ENCODE data around the gene CAPN9. TPM values are rescaled to one million over a fixed set of nuclear protein-coding genes. Genes with fewer than 3 reads are reported as not detected.

The CAPN9 gene
- total RNA-seq, 2 donors from 2014 or later = 1.2 TPM; not detected in 1

DNA sequence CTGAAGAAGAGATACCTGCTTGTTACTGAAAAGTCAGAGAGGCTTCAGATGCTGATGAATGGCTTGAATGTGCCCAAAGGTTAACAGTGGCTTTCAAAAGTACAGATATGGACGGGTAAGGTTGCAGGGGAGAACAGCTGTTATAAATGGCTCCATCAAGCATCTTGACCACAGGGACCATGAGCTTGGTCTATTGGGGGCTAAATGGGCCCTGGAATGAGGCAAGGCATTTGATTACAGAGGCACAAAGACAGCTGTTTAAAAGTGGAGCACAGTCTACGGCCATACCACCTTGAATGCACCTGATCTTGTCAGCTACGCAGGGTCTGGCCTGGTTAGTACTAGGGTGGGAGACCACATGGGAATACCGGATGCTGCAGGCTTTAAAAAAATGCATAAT, 72.8 kb downstream of the CAPN9 start:
- no peaks in the 10 kb centered on the region for H3K9me3 ChIP-seq
- H3K27me3 ChIP-seq (replicated peaks; ENCODE audit: insufficient read depth) = no peaks in the 10 kb centered on the region
- H3K4me1 ChIP-seq (ENCODE audit: control insufficient read depth in 1 of 2, low read depth in 2 of 2) = peaks cover 10 to 38% of the 10 kb centered on the region in 2 donors
- DNase-seq (ENCODE audit: low spot score) (no peak), ATAC-seq (ENCODE audit: insufficient number of reproducible peaks, low FRiP score, low read depth) (no peak)
- H3K36me3 ChIP-seq = no peaks in the 10 kb centered on the region
- H3K27ac ChIP-seq = no peak overlapping the region
- TF ChIP-seq, protein P1, sequence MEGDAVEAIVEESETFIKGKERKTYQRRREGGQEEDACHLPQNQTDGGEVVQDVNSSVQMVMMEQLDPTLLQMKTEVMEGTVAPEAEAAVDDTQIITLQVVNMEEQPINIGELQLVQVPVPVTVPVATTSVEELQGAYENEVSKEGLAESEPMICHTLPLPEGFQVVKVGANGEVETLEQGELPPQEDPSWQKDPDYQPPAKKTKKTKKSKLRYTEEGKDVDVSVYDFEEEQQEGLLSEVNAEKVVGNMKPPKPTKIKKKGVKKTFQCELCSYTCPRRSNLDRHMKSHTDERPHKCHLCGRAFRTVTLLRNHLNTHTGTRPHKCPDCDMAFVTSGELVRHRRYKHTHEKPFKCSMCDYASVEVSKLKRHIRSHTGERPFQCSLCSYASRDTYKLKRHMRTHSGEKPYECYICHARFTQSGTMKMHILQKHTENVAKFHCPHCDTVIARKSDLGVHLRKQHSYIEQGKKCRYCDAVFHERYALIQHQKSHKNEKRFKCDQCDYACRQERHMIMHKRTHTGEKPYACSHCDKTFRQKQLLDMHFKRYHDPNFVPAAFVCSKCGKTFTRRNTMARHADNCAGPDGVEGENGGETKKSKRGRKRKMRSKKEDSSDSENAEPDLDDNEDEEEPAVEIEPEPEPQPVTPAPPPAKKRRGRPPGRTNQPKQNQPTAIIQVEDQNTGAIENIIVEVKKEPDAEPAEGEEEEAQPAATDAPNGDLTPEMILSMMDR (IDR thresholded peaks at IDR 0.05) = no peak
- no peak overlapping the region for H3K4me3 ChIP-seq

DNA sequence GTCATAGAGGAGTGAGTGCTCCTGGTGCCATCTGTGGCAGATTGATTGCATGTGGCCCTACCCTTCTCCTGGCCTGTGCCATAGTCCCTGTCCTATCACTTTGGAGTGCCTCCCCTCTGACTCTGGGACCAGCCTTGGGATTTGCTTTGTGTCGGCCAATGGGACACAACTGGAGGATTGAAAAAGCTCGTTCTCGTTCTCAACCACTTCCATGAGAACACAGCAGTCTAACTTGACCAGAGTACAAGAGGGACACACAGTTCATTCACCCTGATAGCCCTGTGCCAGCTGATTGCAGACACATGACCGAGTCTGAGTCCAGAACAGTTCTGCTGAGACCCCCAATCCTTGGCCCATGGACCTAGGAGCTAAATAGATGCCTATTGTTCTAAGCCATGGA, 73.4 kb downstream of the CAPN9 start:
- no peaks in the 10 kb centered on the region for H3K36me3 ChIP-seq
- H3K27me3 ChIP-seq (replicated peaks; ENCODE audit: insufficient read depth) = no peaks in the 10 kb centered on the region
- no peak overlapping the region for H3K4me3 ChIP-seq
- no peak overlapping the region for H3K27ac ChIP-seq
- no peak for ATAC-seq (ENCODE audit: insufficient number of reproducible peaks, low FRiP score, low read depth)
- DNase-seq (ENCODE audit: low spot score) = no peak
- peaks cover 11 to 44% of the 10 kb centered on the region in 2 donors for H3K4me1 ChIP-seq (ENCODE audit: control insufficient read depth in 1 of 2, low read depth in 2 of 2)
- no peaks in the 10 kb centered on the region for H3K9me3 ChIP-seq
- TF ChIP-seq, protein P1 (IDR thresholded peaks at IDR 0.05) = no peak

DNA sequence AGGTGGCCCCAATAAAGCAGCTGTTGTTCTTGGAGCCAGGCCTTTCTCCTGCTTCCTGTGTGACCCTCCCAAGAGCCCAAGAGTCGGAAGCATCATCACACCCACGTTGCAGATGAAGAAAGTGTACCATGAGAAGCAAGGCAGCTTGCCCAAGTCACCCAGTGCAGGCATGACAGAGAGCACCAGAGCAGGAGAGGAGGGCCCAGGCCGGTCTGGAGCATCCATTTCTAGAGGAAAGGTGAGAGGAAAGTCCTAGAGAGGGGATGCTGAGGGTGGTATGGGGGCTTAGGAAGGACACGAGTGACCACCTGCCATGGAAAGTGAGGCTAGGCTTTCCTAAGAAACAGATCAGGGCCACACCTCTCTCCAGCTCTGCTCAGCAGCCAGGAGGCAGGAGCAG, 74.2 kb downstream of the CAPN9 start:
- H3K4me1 ChIP-seq (ENCODE audit: control insufficient read depth in 1 of 2, low read depth in 2 of 2) = peaks cover 19 to 51% of the 10 kb centered on the region in 2 donors
- no peaks in the 10 kb centered on the region for H3K27me3 ChIP-seq (replicated peaks; ENCODE audit: insufficient read depth)
- no peaks in the 10 kb centered on the region for H3K36me3 ChIP-seq
- ATAC-seq (ENCODE audit: insufficient number of reproducible peaks, low FRiP score, low read depth) (no peak), DNase-seq (ENCODE audit: low spot score) (no peak)
- TF ChIP-seq, protein P1 (IDR thresholded peaks at IDR 0.05) = no peak
- peak overlapping the region in 1 of 2 donors; percentile 91 for H3K27ac ChIP-seq
- H3K4me3 ChIP-seq = no peak overlapping the region
- H3K9me3 ChIP-seq = no peaks in the 10 kb centered on the region

GRCh38 chr1:230822092-230822581, 74.9 kb downstream of the CAPN9 start:
- DNase-seq (ENCODE audit: low spot score) (no peak), ATAC-seq (ENCODE audit: insufficient number of reproducible peaks, low FRiP score, low read depth) (no peak)
- Histone ChIP-seq H3K9me3 (no peaks in the 10 kb centered on the region), H3K36me3 (no peaks in the 10 kb centered on the region), H3K4me3 (no peak overlapping the region), H3K27ac (peak overlapping the region in 1 of 2 donors; percentile 91), H3K4me1 (ENCODE audit: control insufficient read depth in 1 of 2, low read depth in 2 of 2) (peaks cover 27 to 59% of the 10 kb centered on the region in 2 donors), H3K27me3 (replicated peaks; ENCODE audit: insufficient read depth) (no peaks in the 10 kb centered on the region)
- TF ChIP-seq, protein P1 (IDR thresholded peaks at IDR 0.05) = no peak

DNA sequence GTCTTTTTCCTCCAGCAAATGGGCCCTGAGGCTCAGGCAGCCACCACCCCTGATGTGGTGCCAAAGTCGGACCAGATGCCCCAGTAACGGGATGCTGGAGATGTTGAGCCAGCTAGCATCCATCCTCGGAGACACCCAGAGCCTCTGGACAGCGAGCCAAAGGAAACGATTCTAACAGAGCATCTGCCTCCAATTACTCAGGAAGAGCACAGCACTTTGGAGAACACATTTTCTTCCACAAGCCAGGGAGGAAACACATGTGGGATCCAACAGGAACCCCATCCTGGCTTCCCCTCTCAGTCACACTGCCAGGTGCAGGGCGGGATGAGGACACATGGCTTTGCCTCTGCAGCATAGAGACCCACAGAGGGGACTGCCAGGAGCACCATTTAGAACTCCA, 76.2 kb downstream of the CAPN9 start:
- Histone ChIP-seq H3K27ac (peak overlapping the region; percentile 84 to 91), H3K27me3 (replicated peaks; ENCODE audit: insufficient read depth) (no peaks in the 10 kb centered on the region), H3K4me1 (ENCODE audit: control insufficient read depth in 1 of 2, low read depth in 2 of 2) (peaks cover 40 to 72% of the 10 kb centered on the region in 2 donors), H3K9me3 (no peaks in the 10 kb centered on the region), H3K4me3 (no peak overlapping the region), H3K36me3 (no peaks in the 10 kb centered on the region)
- TF ChIP-seq, protein P1 (IDR thresholded peaks at IDR 0.05) = no peak
- no peak for ATAC-seq (ENCODE audit: insufficient number of reproducible peaks, low FRiP score, low read depth)
- DNase-seq (ENCODE audit: low spot score) = no peak
